ENCODE measurements around the gene RBM5. TPM values are rescaled to one million over a fixed set of nuclear protein-coding genes. Genes with fewer than 3 reads are reported as not detected.
A peak's percentile ranks its signal among the peaks of the same experiment; 100 is the strongest.

RBM5 gene
- total and polyA plus RNA-seq, 3 experiments from 2014 or later = 36.9 to 136 (median 127) TPM

- Mint-ChIP-seq H3K27ac (peak overlapping the region in 4 of 8 donors; percentile 4 to 63 (median 39)), H3K36me3 (peaks cover 10 to 95% (median 48%) of the 10 kb centered on the region in 3 donors), H3K4me3 (no peak overlapping the region), H3K4me1 (peaks cover 1 to 18% (median 7%) of the 10 kb centered on the region in 3 donors), H3K9me3 (no peaks in the 10 kb centered on the region), H3K27me3 (no peaks in the 10 kb centered on the region)
- H3K27me3 ChIP-seq (ENCODE audit: insufficient read depth, low read length, poor library complexity, severe bottlenecking) = no peaks in the 10 kb centered on the region
- H3K36me3 ChIP-seq (ENCODE audit: insufficient read depth, low read length) = peaks cover 93% of the 10 kb centered on the region
- no peak for DNase-seq
- no peak overlapping the region for H3K27ac ChIP-seq (ENCODE audit: low read depth, low read length)
- no peaks in the 10 kb centered on the region for H3K9me3 ChIP-seq (ENCODE audit: low read length)
- CTCF ChIA-PET = interaction anchor here (1.7 kb wide), 1 partner anchor 9 kb away, joined by 7 read pairs; no protein-coding TSS in a partner anchor
- H3K4me1 ChIP-seq (ENCODE audit: insufficient read depth, low read length) = no peaks in the 10 kb centered on the region
- no peak overlapping the region for H3K4me3 ChIP-seq (ENCODE audit: low read length)
- POLR2A ChIA-PET = no interaction called here
Measured at GRCh38 chr3:50111757-50112156, 23.0 kb downstream of the RBM5 start.

DNA sequence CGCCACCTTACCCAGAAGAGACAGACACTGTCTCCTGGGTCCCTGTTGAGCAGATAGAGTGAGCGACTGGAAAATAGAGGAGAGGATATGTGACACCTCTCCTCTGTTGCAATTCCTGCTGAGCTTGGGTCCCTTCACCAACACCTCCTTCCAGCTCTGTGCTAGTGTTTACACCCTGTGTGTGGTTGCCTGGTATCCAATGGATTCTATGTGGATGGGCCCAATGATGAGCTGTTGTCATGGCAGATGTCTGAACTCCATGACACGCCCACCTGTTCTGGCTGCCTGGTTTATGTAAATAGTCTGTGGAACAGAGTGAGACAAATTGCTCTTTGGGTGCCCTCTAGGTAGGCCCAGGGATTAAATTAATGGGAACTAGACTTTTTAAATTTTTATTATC lies 23.7 kb downstream of the RBM5 start:
- ChIA-PET CTCF (interaction anchor here (1.7 kb wide), 1 partner anchor 8 kb away, joined by 7 read pairs; no protein-coding TSS in a partner anchor), POLR2A (no interaction called here)
- peak overlapping the region in 3 of 8 donors; percentile 60 to 81 (median 76) for H3K27ac Mint-ChIP-seq
- no peaks in the 10 kb centered on the region for H3K9me3 Mint-ChIP-seq
- peaks cover 8 to 95% (median 45%) of the 10 kb centered on the region in 3 donors for H3K36me3 Mint-ChIP-seq
- no peak overlapping the region for H3K4me3 Mint-ChIP-seq
- DNase-seq = no peak
- Histone ChIP-seq H3K4me3 (ENCODE audit: low read length) (no peak overlapping the region), H3K36me3 (ENCODE audit: insufficient read depth, low read length) (peaks cover 92% of the 10 kb centered on the region), H3K27ac (ENCODE audit: low read depth, low read length) (no peak overlapping the region), H3K27me3 (ENCODE audit: insufficient read depth, low read length, poor library complexity, severe bottlenecking) (no peaks in the 10 kb centered on the region), H3K9me3 (ENCODE audit: low read length) (no peaks in the 10 kb centered on the region), H3K4me1 (ENCODE audit: insufficient read depth, low read length) (no peaks in the 10 kb centered on the region)
- H3K27me3 Mint-ChIP-seq = no peaks in the 10 kb centered on the region
- H3K4me1 Mint-ChIP-seq = peaks cover 0 to 18% (median 5%) of the 10 kb centered on the region in 3 donors

- H3K9me3 ChIP-seq (ENCODE audit: low read length) = no peaks in the 10 kb centered on the region
- no peaks in the 10 kb centered on the region for H3K4me1 ChIP-seq (ENCODE audit: insufficient read depth, low read length)
- Mint-ChIP-seq H3K27me3 (no peaks in the 10 kb centered on the region), H3K27ac (peak overlapping the region in 1 of 8 donors; percentile 87), H3K4me1 (no peaks in the 10 kb centered on the region), H3K4me3 (no peak overlapping the region), H3K9me3 (no peaks in the 10 kb centered on the region), H3K36me3 (peaks cover 3 to 89% (median 31%) of the 10 kb centered on the region in 3 donors)
- H3K27ac ChIP-seq (ENCODE audit: low read depth, low read length) = no peak overlapping the region
- no peak overlapping the region for H3K4me3 ChIP-seq (ENCODE audit: low read length)
- POLR2A ChIA-PET = interaction anchor here (0.5 kb wide), 1 partner anchor 109 kb away, joined by 4 read pairs; no protein-coding TSS in a partner anchor
- DNase-seq = no peak
- CTCF ChIA-PET = no interaction called here
- H3K27me3 ChIP-seq (ENCODE audit: insufficient read depth, low read length, poor library complexity, severe bottlenecking) = no peaks in the 10 kb centered on the region
- H3K36me3 ChIP-seq (ENCODE audit: insufficient read depth, low read length) = peaks cover 76% of the 10 kb centered on the region
Measured at GRCh38 chr3:50117120-50117519, 28.4 kb downstream of the RBM5 start.

- no peak overlapping the region for H3K27ac ChIP-seq (ENCODE audit: low read depth, low read length)
- H3K4me3 Mint-ChIP-seq = no peak overlapping the region
- peaks cover 65% of the 10 kb centered on the region for H3K36me3 ChIP-seq (ENCODE audit: insufficient read depth, low read length)
- DNase-seq = no peak
- CTCF ChIA-PET = no interaction called here
- H3K9me3 ChIP-seq (ENCODE audit: low read length) = no peaks in the 10 kb centered on the region
- no peaks in the 10 kb centered on the region for H3K9me3 Mint-ChIP-seq
- H3K27ac Mint-ChIP-seq = peak overlapping the region in 3 of 8 donors; percentile 43 to 74 (median 54)
- peaks cover 3 to 78% (median 26%) of the 10 kb centered on the region in 3 donors for H3K36me3 Mint-ChIP-seq
- H3K4me1 Mint-ChIP-seq = peaks cover 0 to 1% (median 0%) of the 10 kb centered on the region in 3 donors
- no peaks in the 10 kb centered on the region for H3K4me1 ChIP-seq (ENCODE audit: insufficient read depth, low read length)
- POLR2A ChIA-PET = no interaction called here
- H3K27me3 ChIP-seq (ENCODE audit: insufficient read depth, low read length, poor library complexity, severe bottlenecking) = no peaks in the 10 kb centered on the region
- H3K4me3 ChIP-seq (ENCODE audit: low read length) = no peak overlapping the region
- no peaks in the 10 kb centered on the region for H3K27me3 Mint-ChIP-seq
Measured at GRCh38 chr3:50118237-50118636, 29.5 kb downstream of the RBM5 start.

GRCh38 chr3:50119786-50120185 lies 31.1 kb downstream of the RBM5 start:
- Mint-ChIP-seq H3K4me3 (no peak overlapping the region), H3K27ac (no peak overlapping the region), H3K4me1 (peaks cover 0 to 1% (median 0%) of the 10 kb centered on the region in 3 donors), H3K9me3 (no peaks in the 10 kb centered on the region), H3K27me3 (no peaks in the 10 kb centered on the region), H3K36me3 (peaks cover 0 to 63% (median 20%) of the 10 kb centered on the region in 3 donors)
- H3K27ac ChIP-seq (ENCODE audit: low read depth, low read length) = no peak overlapping the region
- DNase-seq = no peak
- POLR2A ChIA-PET = interaction anchor here (0.6 kb wide), 1 partner anchor 471 kb away, joined by 6 read pairs; no protein-coding TSS in a partner anchor
- CTCF ChIA-PET = interaction anchor here (0.8 to 3.4 kb wide), 9 partner anchors 9 to 127 kb away, joined by 3 to 16 read pairs (median 9); partner anchors contain the start of gene GNAT1
- no peaks in the 10 kb centered on the region for H3K27me3 ChIP-seq (ENCODE audit: insufficient read depth, low read length, poor library complexity, severe bottlenecking)
- no peaks in the 10 kb centered on the region for H3K9me3 ChIP-seq (ENCODE audit: low read length)
- H3K4me3 ChIP-seq (ENCODE audit: low read length) = no peak overlapping the region
- peaks cover 49% of the 10 kb centered on the region for H3K36me3 ChIP-seq (ENCODE audit: insufficient read depth, low read length)
- H3K4me1 ChIP-seq (ENCODE audit: insufficient read depth, low read length) = no peaks in the 10 kb centered on the region

GRCh38 chr3:50120364-50121071 lies 31.8 kb downstream of the RBM5 start:
- POLR2A ChIA-PET = interaction anchor here (0.5 kb wide), 1 partner anchor 470 kb away, joined by 3 read pairs; no protein-coding TSS in a partner anchor
- Mint-ChIP-seq H3K27ac (peak overlapping the region in 3 of 8 donors; percentile 22 to 84 (median 47)), H3K36me3 (peaks cover 0 to 56% (median 17%) of the 10 kb centered on the region in 3 donors), H3K9me3 (no peaks in the 10 kb centered on the region), H3K4me1 (peaks cover 0 to 1% (median 0%) of the 10 kb centered on the region in 3 donors), H3K27me3 (no peaks in the 10 kb centered on the region), H3K4me3 (no peak overlapping the region)
- no peak for DNase-seq
- Histone ChIP-seq H3K9me3 (ENCODE audit: low read length) (no peaks in the 10 kb centered on the region), H3K4me1 (ENCODE audit: insufficient read depth, low read length) (no peaks in the 10 kb centered on the region), H3K4me3 (ENCODE audit: low read length) (no peak overlapping the region), H3K27me3 (ENCODE audit: insufficient read depth, low read length, poor library complexity, severe bottlenecking) (no peaks in the 10 kb centered on the region), H3K27ac (ENCODE audit: low read depth, low read length) (no peak overlapping the region), H3K36me3 (ENCODE audit: insufficient read depth, low read length) (peaks cover 42% of the 10 kb centered on the region)
- CTCF ChIA-PET = interaction anchor here (0.8 to 3.4 kb wide), 18 partner anchors 8 to 139 kb away, joined by 3 to 16 read pairs (median 4); partner anchors contain the start of gene GNAT1

DNA sequence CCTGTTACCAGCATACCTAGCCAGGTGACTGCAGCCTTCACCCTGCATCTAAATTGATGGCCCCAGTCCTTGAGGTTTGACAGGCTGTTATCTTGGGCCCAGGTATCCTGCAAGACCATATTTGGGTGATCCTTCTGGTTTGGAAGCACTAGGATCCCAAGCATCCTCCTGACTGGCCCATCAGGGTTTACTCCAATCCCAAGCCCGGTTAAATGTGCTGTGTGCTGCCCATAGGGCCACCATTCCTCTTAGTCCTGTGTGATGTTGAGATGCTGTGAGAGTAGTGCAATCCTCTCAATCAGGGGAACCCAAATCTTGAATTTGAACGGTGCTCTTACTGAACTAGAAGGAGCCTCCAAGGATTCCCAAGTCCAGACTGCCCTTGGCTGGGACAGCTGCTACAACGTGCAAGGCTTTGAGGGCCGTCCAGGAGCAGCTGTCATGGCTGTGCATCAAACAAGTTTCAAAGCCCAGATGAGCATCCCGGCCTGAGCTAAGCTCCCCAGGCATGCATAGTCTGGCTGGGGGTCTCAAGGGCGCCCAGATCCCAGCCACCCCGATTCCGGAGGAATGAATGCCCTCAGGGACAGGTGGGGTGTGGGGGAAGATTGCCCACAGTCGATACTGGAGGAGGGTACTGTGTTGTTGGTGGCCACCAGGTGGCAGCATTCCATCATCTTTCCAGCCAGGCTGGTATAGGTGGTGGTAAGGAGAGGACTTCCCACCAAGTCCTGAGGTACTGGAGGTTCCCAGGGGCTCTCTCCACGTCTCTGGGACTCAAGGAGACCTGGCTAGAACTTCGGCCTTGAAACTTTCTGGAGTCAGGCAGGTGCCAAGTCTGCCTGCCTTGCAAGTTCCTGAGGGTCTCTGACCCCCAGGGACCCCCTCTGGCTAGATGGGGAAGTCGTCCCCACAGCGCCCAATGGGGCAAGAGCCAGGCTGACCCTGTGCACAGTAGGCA lies 32.6 kb downstream of the RBM5 start:
- Histone ChIP-seq H3K27me3 (ENCODE audit: insufficient read depth, low read length, poor library complexity, severe bottlenecking) (no peaks in the 10 kb centered on the region), H3K36me3 (ENCODE audit: insufficient read depth, low read length) (peaks cover 33% of the 10 kb centered on the region), H3K9me3 (ENCODE audit: low read length) (no peaks in the 10 kb centered on the region), H3K4me3 (ENCODE audit: low read length) (no peak overlapping the region), H3K4me1 (ENCODE audit: insufficient read depth, low read length) (no peaks in the 10 kb centered on the region), H3K27ac (ENCODE audit: low read depth, low read length) (no peak overlapping the region)
- ChIA-PET CTCF (interaction anchor here (1.0 to 3.4 kb wide), 15 partner anchors 9 to 138 kb away, joined by 3 to 16 read pairs (median 5); partner anchors contain the start of gene GNAT1), POLR2A (no interaction called here)
- no peaks in the 10 kb centered on the region for H3K9me3 Mint-ChIP-seq
- peak; percentile 51 to 78 (median 57) for DNase-seq
- peaks cover 0 to 1% (median 0%) of the 10 kb centered on the region in 3 donors for H3K4me1 Mint-ChIP-seq
- H3K36me3 Mint-ChIP-seq = peaks cover 0 to 47% (median 10%) of the 10 kb centered on the region in 3 donors
- peak overlapping the region in 2 of 8 donors; percentile 45 to 84 for H3K27ac Mint-ChIP-seq
- no peaks in the 10 kb centered on the region for H3K27me3 Mint-ChIP-seq
- H3K4me3 Mint-ChIP-seq = no peak overlapping the region

Data from CD8-positive, alpha-beta memory T cell (primary cell).